HEK293T (cell line): ENCODE measurements around the gene RUFY4.

Experiments
- BHLHE40 ChIP-seq: fragments of 450-650 bp; IDR thresholded peaks from 2 replicates; pipeline ENCODE4 v1.6.1; 2016; ENCODE audit warnings: mild to moderate bottlenecking, moderate library complexity, borderline replicate concordance
- CTBP1 ChIP-seq: fragments of 450-650 bp; IDR thresholded peaks from 2 replicates; pipeline ENCODE4 v1.6.1; 2016; ENCODE audit warnings: borderline replicate concordance
- ELF4 ChIP-seq: fragments of 450-650 bp; IDR thresholded peaks from 2 replicates; pipeline ENCODE4 v1.6.1; 2017; ENCODE audit warnings: antibody characterized with exemption
- FOXA1 ChIP-seq: fragments of 450-650 bp; IDR thresholded peaks from 2 replicates; pipeline ENCODE4 v1.6.1; 2016; ENCODE audit warnings: mild to moderate bottlenecking
- FOXM1 ChIP-seq: fragments of 450-650 bp; IDR thresholded peaks from 2 replicates; pipeline ENCODE4 v1.6.1; 2017; ENCODE audit warnings: mild to moderate bottlenecking, borderline replicate concordance
- HDGF ChIP-seq: fragments of 450-650 bp; IDR thresholded peaks from 2 replicates; pipeline ENCODE4 v1.6.1; 2017; ENCODE audit warnings: antibody characterized with exemption, borderline replicate concordance
- LEF1 ChIP-seq: fragments of 450-650 bp; IDR thresholded peaks from 2 replicates; pipeline ENCODE4 v1.6.1; 2017; ENCODE audit warnings: mild to moderate bottlenecking, borderline replicate concordance
- NFRKB ChIP-seq: fragments of 450-650 bp; IDR thresholded peaks from 2 replicates; pipeline ENCODE4 v1.6.1; 2016; ENCODE audit warnings: mild to moderate bottlenecking, moderate library complexity
- PKNOX1 ChIP-seq: fragments of 450-650 bp; IDR thresholded peaks from 2 replicates; pipeline ENCODE4 v1.6.1; 2016
- SP1 ChIP-seq: fragments of 450-650 bp; IDR thresholded peaks from 2 replicates; pipeline ENCODE4 v1.6.1; 2017
- SUZ12 ChIP-seq: fragments of 450-650 bp; IDR thresholded peaks from 2 replicates; pipeline ENCODE4 v1.6.1; 2016; ENCODE audit warnings: mild to moderate bottlenecking
- TARDBP ChIP-seq: fragments of 450-650 bp; IDR thresholded peaks from 2 replicates; pipeline ENCODE4 v1.6.1; 2016
- ZNF384 ChIP-seq: fragments of 450-650 bp; IDR thresholded peaks from 2 replicates; pipeline ENCODE4 v1.6.1; 2016

GRCh38 chr2:218040883-218041282 lies 28.2 kb upstream of the RUFY4 start:
- TF ChIP-seq SP1 (no peak), ELF4 (no peak), HDGF (no peak), FOXM1 (no peak), TARDBP (no peak), NFRKB (no peak), FOXA1 (no peak), ZNF384 (no peak), BHLHE40 (no peak), PKNOX1 (no peak), LEF1 (no peak), CTBP1 (no peak), SUZ12 (no peak)
